Measurements from ENCODE around the gene COPS2. TPM values are rescaled to one million over a fixed set of nuclear protein-coding genes. Genes with fewer than 3 reads are reported as not detected.
"Not testable (repeated sequence)": the region's sequence is repeated elsewhere in the genome, so short reads cannot be mapped to it uniquely, and the experiment has no call there.

The COPS2 gene
- total RNA-seq, 4 donors from 2014 or later: 59.1 to 181 (median 102) TPM

DNA sequence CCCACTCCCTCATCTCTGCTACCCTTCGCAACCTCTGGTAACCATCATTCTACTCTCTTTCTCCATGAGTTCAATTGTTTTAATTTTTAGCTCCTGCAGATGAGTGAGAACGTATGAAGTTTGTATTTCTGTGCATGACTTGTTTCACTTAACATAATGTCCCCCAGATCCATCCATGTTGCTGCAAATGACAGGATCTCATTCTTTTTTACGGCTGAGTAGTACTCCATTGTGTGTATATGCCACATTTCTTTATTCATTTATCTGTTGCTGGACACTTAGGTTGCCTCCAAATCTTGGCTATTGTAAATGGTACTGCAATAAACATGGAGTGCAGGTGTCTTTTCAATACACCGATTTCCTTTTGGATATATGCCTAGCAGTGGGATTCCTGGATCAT is 26.7 kb upstream of the COPS2 start:
- H3K4me3 ChIP-seq: no peak overlapping the region
- intact Hi-C loops (cut with DNase I; ENCODE audit: low total_unique reads): no loop called here
- H3K27me3 ChIP-seq: no peaks in the 10 kb centered on the region
- H3K36me3 ChIP-seq: no peaks in the 10 kb centered on the region
- H3K27ac ChIP-seq: no peak overlapping the region
- no peaks in the 10 kb centered on the region for H3K4me1 ChIP-seq
- no peak for DNase-seq
- H3K9me3 ChIP-seq: no peaks in the 10 kb centered on the region
- no peak for TF ChIP-seq POLR2A (IDR thresholded peaks at IDR 0.05)
- TF ChIP-seq, protein P1, sequence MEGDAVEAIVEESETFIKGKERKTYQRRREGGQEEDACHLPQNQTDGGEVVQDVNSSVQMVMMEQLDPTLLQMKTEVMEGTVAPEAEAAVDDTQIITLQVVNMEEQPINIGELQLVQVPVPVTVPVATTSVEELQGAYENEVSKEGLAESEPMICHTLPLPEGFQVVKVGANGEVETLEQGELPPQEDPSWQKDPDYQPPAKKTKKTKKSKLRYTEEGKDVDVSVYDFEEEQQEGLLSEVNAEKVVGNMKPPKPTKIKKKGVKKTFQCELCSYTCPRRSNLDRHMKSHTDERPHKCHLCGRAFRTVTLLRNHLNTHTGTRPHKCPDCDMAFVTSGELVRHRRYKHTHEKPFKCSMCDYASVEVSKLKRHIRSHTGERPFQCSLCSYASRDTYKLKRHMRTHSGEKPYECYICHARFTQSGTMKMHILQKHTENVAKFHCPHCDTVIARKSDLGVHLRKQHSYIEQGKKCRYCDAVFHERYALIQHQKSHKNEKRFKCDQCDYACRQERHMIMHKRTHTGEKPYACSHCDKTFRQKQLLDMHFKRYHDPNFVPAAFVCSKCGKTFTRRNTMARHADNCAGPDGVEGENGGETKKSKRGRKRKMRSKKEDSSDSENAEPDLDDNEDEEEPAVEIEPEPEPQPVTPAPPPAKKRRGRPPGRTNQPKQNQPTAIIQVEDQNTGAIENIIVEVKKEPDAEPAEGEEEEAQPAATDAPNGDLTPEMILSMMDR (IDR thresholded peaks at IDR 0.05): no peak

DNA sequence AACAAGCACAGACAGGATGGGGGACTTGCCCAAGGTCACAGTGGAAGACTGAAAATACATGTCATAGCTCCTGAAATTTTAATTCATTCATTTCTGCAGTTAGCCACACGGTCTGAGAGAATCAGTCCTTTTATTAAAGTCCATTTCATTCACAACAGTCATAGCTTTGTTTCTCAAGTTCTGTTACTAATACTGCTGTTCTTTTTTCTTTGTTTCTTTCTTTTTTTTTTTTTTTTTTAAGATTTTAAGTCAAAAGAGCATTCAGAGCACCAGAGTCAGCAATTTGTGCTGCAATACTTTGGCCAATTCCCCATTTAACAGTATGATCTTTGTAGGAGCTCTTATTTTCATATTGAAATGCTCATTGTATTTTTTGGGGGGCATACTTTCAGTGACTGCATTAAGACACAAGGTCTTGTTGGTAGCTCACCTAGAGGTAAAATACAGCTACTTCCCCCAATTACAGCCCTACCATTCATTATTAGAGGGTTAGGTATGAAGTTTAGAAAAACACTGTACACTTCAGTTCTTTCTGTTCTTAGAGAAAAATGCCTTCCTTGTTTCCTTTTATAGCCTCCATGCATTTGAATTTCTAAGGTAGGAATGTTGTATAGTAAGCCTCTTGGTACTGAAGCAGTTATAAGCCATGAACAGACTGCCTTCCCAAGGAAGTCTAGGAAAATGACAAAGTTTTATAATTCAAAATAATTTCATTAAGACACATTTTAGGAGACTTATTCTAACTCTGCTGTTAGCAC is 24.2 kb upstream of the COPS2 start:
- TF ChIP-seq, protein P1 (IDR thresholded peaks at IDR 0.05): no peak
- H3K4me1 ChIP-seq: no peaks in the 10 kb centered on the region
- intact Hi-C loops (cut with DNase I; ENCODE audit: low total_unique reads): no loop called here
- no peak for DNase-seq
- H3K36me3 ChIP-seq: no peaks in the 10 kb centered on the region
- H3K9me3 ChIP-seq: no peaks in the 10 kb centered on the region
- no peaks in the 10 kb centered on the region for H3K27me3 ChIP-seq
- H3K27ac ChIP-seq: no peak overlapping the region
- H3K4me3 ChIP-seq: no peak overlapping the region

DNA sequence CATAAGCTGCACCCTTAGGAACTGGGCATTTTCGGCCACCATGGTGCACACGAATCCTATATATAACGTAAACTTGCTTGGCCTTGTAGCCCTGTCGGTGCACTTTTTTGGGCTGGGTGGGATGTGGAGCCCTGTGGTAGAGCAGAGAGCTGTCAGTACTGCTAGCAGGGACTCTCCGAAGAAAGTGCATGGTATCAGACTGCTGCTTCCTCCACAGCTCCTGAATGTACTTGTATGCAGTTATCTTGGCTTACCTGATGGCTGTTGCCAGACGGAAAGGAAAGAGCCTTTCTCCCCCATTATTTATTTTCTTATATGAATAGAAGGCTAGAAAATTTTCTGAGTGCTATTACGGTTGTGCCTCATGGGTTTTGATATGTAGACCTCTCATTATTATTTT is 23.1 kb upstream of the COPS2 start:
- TF ChIP-seq, protein P1 (IDR thresholded peaks at IDR 0.05): no peak
- TF ChIP-seq POLR2A (IDR thresholded peaks at IDR 0.05): no peak
- intact Hi-C loops (cut with DNase I; ENCODE audit: low total_unique reads): no loop called here
- Histone ChIP-seq H3K4me1 (no peaks in the 10 kb centered on the region), H3K4me3 (no peak overlapping the region), H3K36me3 (no peaks in the 10 kb centered on the region), H3K9me3 (no peaks in the 10 kb centered on the region), H3K27ac (no peak overlapping the region), H3K27me3 (no peaks in the 10 kb centered on the region)
- DNase-seq: no peak

DNA sequence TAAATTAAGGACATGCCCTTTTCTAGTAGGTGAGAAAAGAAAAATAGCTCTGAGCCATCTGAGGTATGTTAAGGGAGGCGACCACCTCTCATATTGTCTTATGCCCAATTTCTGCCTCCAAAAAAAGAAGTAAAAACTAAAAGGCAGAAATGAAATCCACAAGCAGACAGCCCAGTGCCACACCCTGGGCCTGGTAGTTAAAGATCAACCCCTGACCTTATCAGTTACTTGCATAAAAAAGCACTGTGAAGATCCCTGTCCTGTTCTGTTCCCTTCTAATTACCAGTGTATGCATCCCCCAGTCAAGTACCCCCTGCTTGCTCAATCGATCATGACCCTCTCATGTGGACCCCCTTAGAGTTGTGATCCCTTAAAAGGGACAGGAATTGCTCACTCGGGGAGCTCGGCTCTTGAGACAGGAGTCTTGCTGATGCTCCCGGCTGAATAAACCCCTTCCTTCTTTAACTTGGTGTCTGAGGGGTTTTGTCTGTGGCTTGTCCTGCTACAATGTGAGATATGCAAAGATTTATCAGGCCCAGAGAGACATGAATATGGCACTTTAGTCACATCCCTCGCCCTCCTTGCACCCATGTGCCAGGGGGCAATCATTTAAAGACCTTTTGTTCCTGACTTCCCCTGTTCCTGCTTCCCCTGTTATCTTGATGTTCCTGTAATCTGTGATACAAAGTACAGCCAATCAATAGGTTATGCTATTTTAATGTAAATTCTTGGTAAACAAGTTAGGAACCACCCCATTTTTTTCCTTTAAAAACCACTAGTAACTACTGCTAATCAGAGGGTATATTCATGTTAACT is 20.4 kb upstream of the COPS2 start:
- H3K9me3 ChIP-seq; H3K36me3 ChIP-seq; H3K27me3 ChIP-seq; H3K4me3 ChIP-seq; H3K4me1 ChIP-seq; intact Hi-C loops (cut with DNase I; ENCODE audit: low total_unique reads); DNase-seq; H3K27ac ChIP-seq: not testable (repeated sequence)

DNA sequence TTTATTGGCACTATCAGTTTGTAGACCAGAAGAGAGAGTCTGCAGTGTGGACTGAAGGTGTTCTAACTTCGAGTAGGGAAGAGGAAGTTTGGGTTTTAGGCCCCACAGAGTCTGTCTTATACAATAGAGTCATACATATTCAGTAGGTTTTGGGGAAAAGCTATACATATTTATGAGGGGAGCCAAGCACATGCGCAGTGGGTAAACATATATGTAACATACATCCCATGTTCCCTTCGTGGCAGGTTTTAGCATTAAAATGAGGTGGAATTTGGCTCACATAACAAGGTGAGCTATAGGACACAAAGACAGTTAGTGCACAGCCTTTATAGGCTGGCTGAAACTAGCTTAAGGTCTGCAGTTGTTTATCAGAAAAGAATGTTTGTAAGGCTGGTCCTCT is 19.5 kb upstream of the COPS2 start:
- no peaks in the 10 kb centered on the region for H3K4me1 ChIP-seq
- no peak overlapping the region for H3K4me3 ChIP-seq
- no peaks in the 10 kb centered on the region for H3K9me3 ChIP-seq
- DNase-seq: no peak
- no peak overlapping the region for H3K27ac ChIP-seq
- no peak for TF ChIP-seq POLR2A (IDR thresholded peaks at IDR 0.05)
- TF ChIP-seq, protein P1 (IDR thresholded peaks at IDR 0.05): no peak
- H3K27me3 ChIP-seq: no peaks in the 10 kb centered on the region
- H3K36me3 ChIP-seq: no peaks in the 10 kb centered on the region
- intact Hi-C loops (cut with DNase I; ENCODE audit: low total_unique reads): no loop called here
